A549 (cell line): ENCODE data around the gene SNAI1.

ENCODE experiments used
- BHLHE40 ChIP-seq: IDR thresholded peaks from 2 replicates; pipeline ENCODE4 v1.6.1; 2012; ENCODE audit warnings: low read depth, low read length, inconsistent platforms
- CBX2 ChIP-seq: fragments of 200-600 bp; sonication (generic); IDR thresholded peaks from 2 replicates; pipeline ENCODE4 v1.6.1; 2016; ENCODE audit warnings: low read depth, mild to moderate bottlenecking, borderline replicate concordance
- CTCF ChIP-seq: fragments of >200 bp; sonication (Bioruptor Twin); formaldehyde crosslinking; IDR thresholded peaks from 3 replicates; pipeline ENCODE4 v1.5.1; 2016
- EP300 ChIP-seq, 2 experiments: fragments of >200 bp; sonication (Bioruptor Twin); formaldehyde crosslinking; IDR thresholded peaks; 2 replicates in 1 of 2; 3 replicates in 1 of 2; pipeline ENCODE4 v1.6.1; 2016 to 2017
- JUNB ChIP-seq: fragments of >200 bp; sonication (Bioruptor Twin); formaldehyde crosslinking; IDR thresholded peaks from 2 replicates; pipeline ENCODE4 v1.6.1; 2016
- KDM1A ChIP-seq: fragments of 200-600 bp; sonication (generic); IDR thresholded peaks from 2 replicates; pipeline ENCODE4 v1.6.1; 2016; ENCODE audit warnings: low read depth, mild to moderate bottlenecking
- POLR2A ChIP-seq: IDR thresholded peaks from 2 replicates; pipeline ENCODE4 v1.6.1; 2012; ENCODE audit warnings: mild to moderate bottlenecking, low read length
- RARB ChIP-seq: fragments of 250-450 bp; sonication (Bioruptor Pico); IDR thresholded peaks from 2 replicates; pipeline ENCODE4 v1.8.0; 2021; ENCODE audit warnings: mild to moderate bottlenecking, moderate library complexity
- RCOR1 ChIP-seq: fragments of 150-350 bp; IDR thresholded peaks from 2 replicates; pipeline ENCODE4 v1.6.1; 2014; ENCODE audit warnings: antibody characterized with exemption, low read length, low read depth
- RNF2 ChIP-seq: fragments of 200-600 bp; sonication (generic); IDR thresholded peaks from 2 replicates; pipeline ENCODE4 v1.6.1; 2016; ENCODE audit warnings: low read depth, mild to moderate bottlenecking, antibody characterized with exemption, moderate library complexity, borderline replicate concordance
- SREBF2 ChIP-seq: fragments of 450-650 bp; IDR thresholded peaks from 2 replicates; pipeline ENCODE4 v1.6.1; 2014; ENCODE audit warnings: mild to moderate bottlenecking, moderate library complexity
- TP53 ChIP-seq: fragments of 250-450 bp; sonication (Bioruptor Pico); IDR thresholded peaks from 2 replicates; pipeline ENCODE4 v1.5.0; 2021; ENCODE audit warnings: mild to moderate bottlenecking, moderate library complexity
- ZFP36 ChIP-seq: fragments of 450-650 bp; IDR thresholded peaks from 2 replicates; pipeline ENCODE4 v1.6.1; 2014; ENCODE audit warnings: borderline replicate concordance; ENCODE audit not compliant: partially characterized antibody

- TF ChIP-seq CTCF (no peak), EP300 (IDR thresholded peaks at IDR 0.05) (no peak), KDM1A (no peak), CBX2 (no peak), BHLHE40 (no peak), ZFP36 (no peak), RNF2 (no peak), RARB (CRISPR knock-in tag) (no peak), SREBF2 (no peak), TP53 (CRISPR knock-in tag) (no peak), RCOR1 (no peak), POLR2A (no peak), JUNB (no peak)
These were observed 50.3 kb downstream of the SNAI1 start for GRCh38 chr20:50032955-50033666.
